Endothelial cell (in vitro differentiated cells): ENCODE measurements around the gene ERGIC1. TPM values are rescaled to one million over a fixed set of nuclear protein-coding genes. Genes with fewer than 3 reads are reported as not detected.

Experiments used
- DNase-seq: peaks from one replicate; pipeline ENCODE4 v3.0.0; 2021; ENCODE audit warnings: low spot score
- H3K27ac Mint-ChIP-seq: one replicate; pipeline ENCODE4 v1.8.0; 2021; ENCODE audit warnings: mixed read lengths, inconsistent platforms; ENCODE audit not compliant: unreplicated experiment
- H3K27me3 Mint-ChIP-seq: one replicate; pipeline ENCODE4 v1.8.0; 2021; ENCODE audit warnings: mild to moderate bottlenecking, moderate library complexity, mixed read lengths, inconsistent platforms; ENCODE audit not compliant: unreplicated experiment
- H3K36me3 Mint-ChIP-seq: one replicate; pipeline ENCODE4 v1.8.0; 2021; ENCODE audit warnings: mild to moderate bottlenecking, low read depth, mixed read lengths, inconsistent platforms; ENCODE audit not compliant: unreplicated experiment
- H3K4me1 Mint-ChIP-seq: one replicate; pipeline ENCODE4 v1.8.0; 2021; ENCODE audit warnings: mild to moderate bottlenecking, mixed read lengths, inconsistent platforms; ENCODE audit not compliant: unreplicated experiment
- H3K4me3 Mint-ChIP-seq: one replicate; pipeline ENCODE4 v1.8.0; 2021; ENCODE audit warnings: mild to moderate bottlenecking, mixed read lengths, inconsistent platforms; ENCODE audit not compliant: unreplicated experiment
- H3K9me3 Mint-ChIP-seq: one replicate; pipeline ENCODE4 v1.8.0; 2021; ENCODE audit warnings: mixed read lengths, inconsistent platforms; ENCODE audit not compliant: unreplicated experiment
- total RNA-seq: library from RNA; stranded (reverse); fragmentation: NEBNext Ultra II Directional; extraction: Animal tissue kit (Norgen Biotek cat#: 25700); gene quantifications from one replicate; pipeline ENCODE4 v1.2.1, GENCODE V29; 2021; ENCODE audit not compliant: unreplicated experiment
- TF ChIP-seq, protein P1 (sequence below): fragments of 200-600 bp; sonication (generic); IDR thresholded peaks from one replicate; pipeline ENCODE4 v1.5.0; 2021; ENCODE audit warnings: antibody characterized with exemption; ENCODE audit not compliant: unreplicated experiment

Gene ERGIC1
- total RNA-seq, 1 donor from 2014 or later, result 67.1 TPM

DNA sequence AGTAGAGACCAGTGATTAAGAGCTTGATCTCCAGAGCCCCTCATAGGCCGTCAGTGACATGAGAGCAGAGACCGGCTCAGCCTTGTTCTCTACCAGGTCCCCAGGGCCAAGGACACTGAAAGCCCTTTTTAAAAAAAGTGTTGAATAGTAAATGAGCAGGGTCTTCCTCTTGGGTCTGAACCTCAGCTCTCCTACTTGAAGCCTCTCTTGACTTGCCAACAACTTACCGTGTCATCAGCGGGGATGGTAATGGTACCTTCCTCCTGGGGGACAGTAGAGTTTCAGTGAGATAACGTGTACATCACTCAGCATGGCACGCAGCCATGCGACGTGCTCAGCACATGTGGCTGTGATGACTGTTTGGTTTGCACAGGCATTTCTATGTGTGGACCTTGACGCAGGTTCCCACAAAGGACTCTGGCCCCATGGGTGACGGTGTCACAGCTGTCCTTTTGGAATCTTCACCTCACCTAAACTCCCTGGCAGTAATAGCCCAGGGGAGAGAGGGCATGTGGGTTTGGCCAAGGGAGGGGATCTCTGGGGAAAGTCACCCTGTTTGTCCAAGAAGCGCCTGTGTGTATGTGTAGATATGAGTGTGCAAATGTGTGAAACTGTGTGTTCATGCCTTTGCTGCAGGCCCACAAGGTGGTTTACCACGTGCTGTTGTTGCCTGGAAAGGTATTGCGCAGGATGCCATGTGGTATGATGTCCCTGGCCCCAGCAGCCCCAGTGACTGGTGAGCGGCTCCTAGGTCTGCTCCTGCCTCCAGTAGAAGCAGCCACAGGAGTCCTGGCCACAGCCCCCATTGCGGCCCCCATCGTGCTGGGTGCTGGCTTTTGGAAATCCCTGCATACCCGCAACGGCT, 18.7 kb downstream of the ERGIC1 start:
- no peak for DNase-seq
- Mint-ChIP-seq H3K27me3 (peaks cover 6% of the 10 kb centered on the region), H3K4me1 (peaks cover 22% of the 10 kb centered on the region), H3K27ac (no peak overlapping the region), H3K4me3 (peak overlapping the region; percentile 42), H3K9me3 (no peaks in the 10 kb centered on the region), H3K36me3 (peaks cover 13% of the 10 kb centered on the region)
- TF ChIP-seq, protein P1, sequence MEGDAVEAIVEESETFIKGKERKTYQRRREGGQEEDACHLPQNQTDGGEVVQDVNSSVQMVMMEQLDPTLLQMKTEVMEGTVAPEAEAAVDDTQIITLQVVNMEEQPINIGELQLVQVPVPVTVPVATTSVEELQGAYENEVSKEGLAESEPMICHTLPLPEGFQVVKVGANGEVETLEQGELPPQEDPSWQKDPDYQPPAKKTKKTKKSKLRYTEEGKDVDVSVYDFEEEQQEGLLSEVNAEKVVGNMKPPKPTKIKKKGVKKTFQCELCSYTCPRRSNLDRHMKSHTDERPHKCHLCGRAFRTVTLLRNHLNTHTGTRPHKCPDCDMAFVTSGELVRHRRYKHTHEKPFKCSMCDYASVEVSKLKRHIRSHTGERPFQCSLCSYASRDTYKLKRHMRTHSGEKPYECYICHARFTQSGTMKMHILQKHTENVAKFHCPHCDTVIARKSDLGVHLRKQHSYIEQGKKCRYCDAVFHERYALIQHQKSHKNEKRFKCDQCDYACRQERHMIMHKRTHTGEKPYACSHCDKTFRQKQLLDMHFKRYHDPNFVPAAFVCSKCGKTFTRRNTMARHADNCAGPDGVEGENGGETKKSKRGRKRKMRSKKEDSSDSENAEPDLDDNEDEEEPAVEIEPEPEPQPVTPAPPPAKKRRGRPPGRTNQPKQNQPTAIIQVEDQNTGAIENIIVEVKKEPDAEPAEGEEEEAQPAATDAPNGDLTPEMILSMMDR, result no peak

- DNase-seq, result no peak
- Mint-ChIP-seq H3K4me3 (no peak overlapping the region), H3K4me1 (peaks cover 20% of the 10 kb centered on the region), H3K27ac (peak overlapping the region; percentile 48), H3K27me3 (peaks cover 8% of the 10 kb centered on the region), H3K9me3 (no peaks in the 10 kb centered on the region), H3K36me3 (peaks cover 13% of the 10 kb centered on the region)
- TF ChIP-seq, protein P1, result no peak
Observed at GRCh38 chr5:172853355-172853975, 19.4 kb downstream of the ERGIC1 start.

DNA sequence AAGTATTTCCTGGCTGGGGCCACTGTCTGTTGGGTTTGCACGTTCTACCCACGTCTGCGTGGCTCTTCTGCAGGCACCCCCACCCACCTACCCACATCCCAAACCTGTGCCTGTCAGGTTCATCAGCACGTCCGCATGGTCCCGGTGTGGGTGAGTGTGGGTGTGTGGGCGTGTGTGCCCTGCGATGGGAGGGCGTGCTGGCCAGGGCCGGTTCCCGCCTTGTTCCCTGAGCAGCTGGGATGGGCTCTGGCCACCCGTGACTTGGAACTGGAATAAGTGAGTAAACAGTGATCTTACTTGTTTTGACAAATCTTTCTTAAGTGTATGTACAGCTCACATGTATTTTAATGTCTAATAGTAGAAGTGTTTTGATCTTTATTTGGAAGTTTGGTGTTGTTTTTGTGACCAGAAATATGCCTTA, 20.4 kb downstream of the ERGIC1 start:
- TF ChIP-seq, protein P1, result no peak
- Mint-ChIP-seq H3K27ac (no peak overlapping the region), H3K27me3 (peaks cover 8% of the 10 kb centered on the region), H3K36me3 (peaks cover 13% of the 10 kb centered on the region), H3K4me3 (no peak overlapping the region), H3K4me1 (peaks cover 17% of the 10 kb centered on the region), H3K9me3 (no peaks in the 10 kb centered on the region)
- no peak for DNase-seq

DNA sequence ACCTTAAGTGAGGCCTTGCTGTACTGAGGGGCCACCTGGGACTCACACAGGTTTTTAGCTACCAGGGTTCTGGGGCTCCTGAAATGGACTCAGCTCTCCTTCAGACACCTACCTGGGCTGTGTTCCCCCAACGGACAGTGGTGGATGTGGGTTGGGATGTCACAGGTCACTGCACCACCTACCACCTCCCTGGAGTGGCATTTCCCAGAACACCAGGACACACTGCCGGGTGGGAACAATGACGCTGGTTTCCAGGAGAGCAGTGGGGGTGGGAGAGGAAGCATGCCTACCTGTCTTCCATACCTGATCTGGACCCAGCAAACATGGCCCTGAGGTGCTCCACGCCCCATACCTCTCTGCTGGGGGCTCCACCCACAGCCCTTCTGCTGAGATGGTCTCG, 20.9 kb downstream of the ERGIC1 start:
- H3K27me3 Mint-ChIP-seq, result peaks cover 9% of the 10 kb centered on the region
- H3K27ac Mint-ChIP-seq, result no peak overlapping the region
- H3K9me3 Mint-ChIP-seq, result no peaks in the 10 kb centered on the region
- peaks cover 13% of the 10 kb centered on the region for H3K36me3 Mint-ChIP-seq
- no peak overlapping the region for H3K4me3 Mint-ChIP-seq
- DNase-seq, result no peak
- TF ChIP-seq, protein P1, result no peak
- peaks cover 12% of the 10 kb centered on the region for H3K4me1 Mint-ChIP-seq
